IPS-NIHi7 (cell line): ENCODE data around the gene MBP.
A peak's percentile ranks its signal among the peaks of the same experiment; 100 is the strongest.

ENCODE experiments used
- DNase-seq: peaks from one replicate; pipeline ENCODE4 v3.0.0; 2012; ENCODE audit warnings: mixed read lengths; ENCODE audit errors: extremely low spot score

Gene MBP

DNA sequence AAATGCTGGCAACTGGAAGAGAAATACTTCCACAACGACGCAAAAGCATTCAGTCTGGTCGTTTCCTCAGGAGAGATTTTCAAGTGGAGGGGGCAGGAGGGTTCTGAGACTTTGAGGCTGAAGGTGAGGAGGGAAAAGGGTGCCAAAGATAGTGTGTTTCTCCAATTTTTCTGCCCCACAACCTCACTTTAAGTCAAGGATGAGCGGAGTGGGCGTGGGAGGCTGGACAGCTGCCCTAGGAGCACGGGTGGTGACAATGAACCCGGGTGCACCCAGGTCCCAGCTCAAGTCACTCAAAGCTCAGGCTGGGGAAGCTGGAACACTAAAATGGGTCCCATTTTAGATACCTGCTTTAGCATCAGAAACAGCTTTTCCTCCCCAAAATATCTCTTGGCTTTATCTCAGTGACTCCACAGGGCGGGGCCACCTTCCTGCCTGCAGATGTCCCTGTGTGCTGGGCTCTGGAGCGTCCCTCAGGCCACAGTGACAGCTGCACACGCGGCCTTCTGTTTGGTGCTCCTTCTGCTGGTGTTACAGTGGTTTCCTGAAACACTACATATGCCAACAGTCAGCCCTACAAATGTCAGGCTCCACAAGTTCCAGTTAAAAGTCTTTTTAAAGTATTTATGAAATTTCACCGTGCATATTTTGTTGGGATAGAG lies 1.4 kb upstream of the MBP start:
- no peak for DNase-seq

DNA sequence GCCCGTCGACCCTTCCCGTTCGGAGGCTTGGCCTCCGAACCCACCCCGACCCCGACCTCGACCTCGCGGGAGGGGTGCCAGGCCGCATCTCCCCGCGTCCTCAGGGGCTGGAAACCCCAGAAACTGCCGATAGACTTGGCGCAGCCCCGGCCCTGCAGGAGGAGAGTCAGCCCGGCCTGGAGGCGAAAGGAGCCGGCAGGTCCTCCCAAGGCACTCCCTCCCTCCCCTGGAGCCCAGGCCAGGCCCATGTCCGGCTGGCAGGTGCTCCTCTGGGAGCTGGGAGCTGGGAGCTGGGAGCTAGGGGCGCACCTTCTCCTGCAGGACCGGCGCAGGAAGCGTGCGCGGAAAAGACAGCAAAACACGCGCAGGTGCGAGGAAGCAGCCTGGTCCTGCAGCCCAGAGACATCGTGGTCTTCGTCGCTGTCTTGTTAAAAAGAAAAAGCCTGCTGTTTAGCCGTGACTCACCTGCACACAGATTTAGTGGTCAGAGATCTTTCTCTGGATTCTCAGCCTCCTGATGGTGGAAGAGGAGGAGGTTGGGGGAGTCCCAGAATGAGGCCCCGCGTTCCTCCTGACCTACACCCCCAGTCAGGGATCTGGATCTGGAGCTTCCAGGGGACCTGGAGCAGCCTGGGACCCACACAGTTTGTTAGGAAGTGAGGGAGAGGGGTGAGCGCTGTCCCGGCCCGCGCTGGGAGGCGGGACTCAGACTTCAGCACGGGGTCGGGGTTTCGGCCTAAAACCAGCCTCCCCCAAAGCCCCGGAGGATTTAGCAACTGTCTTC lies 660 bp upstream of the MBP start:
- peak; percentile 59 for DNase-seq

DNA sequence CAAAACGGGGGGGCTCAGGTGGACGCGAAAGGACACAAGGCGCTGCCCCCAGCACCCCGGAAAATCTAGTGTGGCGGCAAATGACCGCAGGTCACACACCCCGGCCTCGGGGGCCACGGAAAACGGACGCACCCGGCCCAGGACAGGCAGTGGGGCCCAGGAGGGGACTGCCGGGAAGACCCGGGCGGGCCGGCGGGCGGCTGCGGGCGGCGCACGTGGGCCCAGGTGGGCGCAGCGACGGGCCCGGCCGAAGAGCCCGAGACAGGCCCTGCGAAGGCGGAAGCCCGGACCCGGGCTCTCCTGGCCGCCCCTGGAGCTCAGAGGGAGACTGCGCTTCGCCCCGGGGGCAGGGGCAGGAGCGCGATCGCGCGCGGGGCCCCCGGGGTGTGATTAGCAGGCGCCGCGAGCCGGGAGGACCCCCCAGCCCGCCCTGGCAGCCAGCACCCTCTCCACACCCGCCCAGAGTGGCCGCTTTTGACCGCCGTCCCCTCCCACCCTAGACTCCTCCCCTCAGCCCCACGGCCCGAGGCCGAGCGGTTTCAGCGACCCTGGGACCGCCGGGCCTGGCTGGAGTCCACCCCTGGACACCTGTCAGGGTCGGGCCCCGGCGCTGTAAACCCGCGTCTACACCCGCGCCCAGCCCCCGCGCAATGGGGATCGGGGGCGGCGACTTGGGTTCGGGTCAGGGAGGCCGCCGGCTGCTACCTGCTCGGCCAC lies 773 bp downstream of the MBP start:
- no peak for DNase-seq

DNA sequence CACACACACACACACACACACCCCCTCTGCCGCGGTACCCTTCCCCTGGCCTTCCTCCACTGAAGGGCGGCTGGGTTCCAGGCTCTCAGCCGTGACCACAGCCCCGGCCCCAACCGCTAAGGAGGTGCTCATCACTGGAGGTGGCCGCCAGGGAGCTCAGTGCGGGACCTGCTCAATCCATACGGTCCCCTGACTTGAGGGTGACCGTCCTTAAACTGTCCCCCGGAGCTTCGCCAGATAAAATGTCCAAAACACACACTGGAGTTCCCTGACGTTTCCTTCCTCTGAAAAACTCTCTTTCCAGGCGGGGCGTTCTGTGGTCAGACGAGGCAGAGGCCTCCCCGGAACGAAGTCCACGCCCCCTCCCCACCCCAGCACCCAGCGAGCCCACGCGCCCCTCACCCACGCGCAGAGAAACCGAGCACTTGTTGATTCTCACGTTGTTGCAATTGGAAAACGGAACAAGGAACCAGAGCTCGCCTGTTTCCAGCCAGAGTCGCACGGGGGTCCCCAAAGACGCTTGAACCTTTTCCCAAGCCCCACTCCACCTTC lies 1.4 kb downstream of the MBP start:
- no peak for DNase-seq

DNA sequence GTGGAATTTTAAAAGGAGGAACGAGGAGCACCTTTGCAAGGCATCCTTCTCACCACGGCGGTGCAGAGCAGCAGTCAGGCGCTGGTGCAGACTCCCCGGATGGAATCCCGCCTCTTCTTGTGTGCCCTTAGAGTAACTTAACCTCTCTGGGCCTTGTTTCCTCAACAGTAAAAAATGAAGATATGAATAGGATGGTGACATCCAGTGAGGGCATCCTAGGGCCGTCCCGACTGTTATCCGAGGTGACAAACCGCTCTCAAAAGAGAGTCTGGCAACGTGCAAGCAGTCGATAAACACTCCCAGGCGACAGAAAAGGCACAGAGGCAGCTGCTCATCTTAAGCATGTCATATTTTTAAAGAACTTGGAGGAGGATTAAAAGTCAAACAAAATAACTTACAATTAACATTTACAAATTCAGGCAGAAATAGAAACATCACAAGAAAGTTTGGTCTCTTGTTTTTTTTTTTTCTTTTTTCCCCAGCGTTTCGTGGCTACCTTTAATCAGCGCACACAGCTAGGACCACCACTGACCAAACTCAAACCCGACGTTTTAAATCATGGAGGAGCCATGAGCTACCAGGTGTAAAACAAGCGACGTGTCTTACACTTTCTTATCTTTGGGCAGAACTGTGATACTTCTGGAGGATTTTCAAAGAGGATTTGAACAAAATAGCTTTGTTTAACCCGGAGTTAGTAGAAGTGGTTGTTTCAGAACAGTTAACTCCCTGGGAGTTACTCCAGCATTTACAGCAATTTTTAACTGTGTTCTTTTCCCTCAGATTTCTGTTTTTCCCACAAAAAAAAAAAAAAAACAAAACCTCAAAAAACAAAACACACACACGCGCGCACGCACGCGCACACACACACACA lies 2.1 kb downstream of the MBP start:
- no peak for DNase-seq

DNA sequence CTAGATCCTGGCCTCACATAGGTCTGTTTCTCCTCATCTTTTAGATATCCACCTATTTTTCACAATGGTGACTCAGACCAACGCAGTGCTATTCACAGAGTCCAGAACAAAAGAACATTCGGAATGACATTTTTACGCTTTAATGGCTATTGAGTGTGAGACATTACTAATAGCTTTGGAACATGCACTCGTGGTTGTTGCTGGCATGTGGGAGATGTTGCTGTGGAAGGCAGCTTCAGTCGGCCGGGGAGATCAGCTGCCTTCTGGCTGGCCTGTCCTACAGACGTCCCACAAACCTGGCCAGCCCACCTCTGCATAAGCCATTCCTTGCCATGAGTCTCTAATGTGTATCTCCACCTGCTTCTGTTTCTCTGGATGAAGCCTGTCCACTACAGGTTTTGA lies 3.4 kb downstream of the MBP start:
- no peak for DNase-seq

DNA sequence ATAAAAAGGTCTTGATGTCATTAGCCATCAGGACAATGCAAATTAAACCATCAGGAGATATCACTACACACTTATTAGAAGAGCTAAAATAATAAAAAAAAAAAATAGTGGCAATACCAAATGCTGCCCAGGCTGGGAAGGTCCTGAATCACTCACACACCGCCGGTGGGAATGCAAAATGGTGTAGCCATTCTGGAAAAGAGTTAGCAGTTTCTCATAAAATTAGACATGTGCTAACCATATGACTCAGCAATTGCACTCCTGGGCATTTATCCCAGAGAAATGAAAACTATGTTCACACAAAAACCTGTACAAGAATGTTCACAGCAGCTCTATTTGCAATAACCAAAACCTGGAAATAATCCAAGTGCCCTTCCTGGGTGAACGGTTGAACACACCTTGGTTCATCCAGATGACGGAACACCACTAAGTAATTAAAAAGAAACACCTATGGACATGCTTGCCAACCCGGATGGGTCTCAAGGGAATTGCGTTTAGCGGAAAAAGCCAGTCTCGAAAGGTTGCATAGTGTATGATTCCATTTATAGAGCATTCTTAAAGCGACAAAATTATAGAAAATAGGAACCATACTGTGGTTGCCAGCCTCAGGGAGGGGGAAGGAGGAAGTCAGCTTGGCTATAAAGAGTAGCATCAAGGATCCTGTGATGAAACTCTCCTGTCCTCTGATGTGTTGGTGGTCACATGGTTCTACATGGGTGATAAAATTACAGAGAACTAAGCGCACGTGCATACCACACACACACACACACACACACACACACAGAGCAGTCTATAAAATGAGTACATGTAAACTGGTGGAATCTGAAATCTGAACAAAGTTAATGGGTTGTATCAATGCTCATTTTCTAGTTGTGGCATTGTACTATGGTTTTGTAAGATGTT lies 4.6 kb downstream of the MBP start:
- no peak for DNase-seq

DNA sequence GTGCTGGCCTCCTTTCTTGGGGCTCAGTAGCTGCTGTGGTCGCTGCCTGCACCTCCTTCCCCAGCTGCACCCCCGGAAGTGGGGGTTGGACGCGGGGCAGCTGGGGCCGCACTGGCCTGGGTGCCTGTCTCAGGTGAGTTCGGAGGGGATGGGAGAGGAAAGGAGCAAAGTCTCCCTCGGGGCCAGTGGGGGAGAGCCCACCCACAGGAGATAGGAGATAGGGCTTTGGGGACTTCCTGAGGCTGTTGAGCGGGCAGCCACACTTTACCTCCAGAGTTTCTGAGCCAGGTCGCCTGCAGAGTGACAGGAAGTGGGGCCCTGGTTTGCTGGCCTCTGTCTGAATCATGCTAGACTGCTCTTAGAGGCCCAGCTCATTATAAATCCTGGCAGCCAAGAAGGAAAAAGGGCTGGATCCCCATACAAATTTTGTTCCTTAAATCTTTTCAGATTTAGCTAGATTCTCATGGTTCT lies 8.1 kb downstream of the MBP start:
- DNase-seq, result no peak

DNA sequence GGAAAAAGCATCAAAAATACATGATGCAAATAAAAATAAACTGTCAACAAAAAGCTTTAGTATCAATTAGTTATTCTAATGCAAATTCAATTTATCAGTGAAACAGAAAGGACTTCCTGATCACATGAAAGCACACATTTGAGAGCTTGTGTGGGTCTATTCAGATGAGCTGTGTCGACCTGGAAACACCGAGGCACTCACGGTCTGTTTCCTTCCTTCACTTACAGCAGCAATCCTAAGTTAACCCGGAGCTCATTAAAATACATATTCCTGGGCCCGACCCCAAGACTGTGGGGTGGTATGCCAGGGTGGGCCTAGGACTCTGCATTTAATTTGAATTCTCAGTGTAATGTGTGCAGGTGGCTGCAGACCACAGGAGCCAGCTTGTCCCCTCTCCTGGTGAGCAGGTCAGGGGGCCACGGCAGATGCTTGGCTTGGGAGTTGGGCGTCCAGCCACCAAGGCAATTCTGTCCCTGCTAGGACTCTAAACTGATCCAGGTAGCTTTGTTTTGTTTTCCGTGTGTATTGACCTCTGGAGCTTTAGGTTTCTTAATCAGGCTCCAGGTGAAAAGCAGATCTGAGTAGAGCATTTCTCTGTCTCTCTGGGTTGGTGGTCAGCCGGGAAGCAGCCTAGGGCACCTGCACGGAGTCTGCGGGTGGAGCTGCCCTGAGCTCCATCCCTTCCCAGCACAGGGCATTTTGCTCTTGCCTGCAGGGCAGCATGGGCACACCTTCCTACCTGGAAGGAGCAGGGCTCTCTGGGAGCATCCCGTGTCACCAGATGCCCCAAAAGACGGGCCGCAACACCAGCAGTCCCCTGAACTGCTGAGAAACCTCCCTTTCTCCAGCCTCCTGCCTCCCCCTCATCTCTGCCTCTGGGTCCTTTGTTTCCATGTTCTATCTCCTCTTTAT lies 9.0 kb downstream of the MBP start:
- no peak for DNase-seq

DNA sequence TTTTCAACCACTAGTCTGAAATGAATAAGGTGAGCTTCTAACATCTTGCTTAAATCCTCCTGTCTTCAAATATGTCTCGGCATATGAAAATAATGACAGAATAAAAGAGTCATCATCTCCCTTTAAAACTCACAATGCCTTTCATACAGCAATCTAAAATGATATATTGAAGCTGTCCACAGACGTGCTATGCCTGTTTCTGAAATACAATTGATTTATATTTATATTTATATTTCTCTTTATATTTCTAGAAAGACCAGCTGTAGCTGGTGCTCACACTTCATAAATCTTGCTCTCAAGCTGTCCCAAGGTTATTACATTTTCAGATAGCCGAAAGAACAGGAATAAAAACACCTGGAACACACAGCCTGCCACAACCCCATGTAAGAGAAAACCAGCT lies 11.1 kb downstream of the MBP start:
- DNase-seq, result no peak

DNA sequence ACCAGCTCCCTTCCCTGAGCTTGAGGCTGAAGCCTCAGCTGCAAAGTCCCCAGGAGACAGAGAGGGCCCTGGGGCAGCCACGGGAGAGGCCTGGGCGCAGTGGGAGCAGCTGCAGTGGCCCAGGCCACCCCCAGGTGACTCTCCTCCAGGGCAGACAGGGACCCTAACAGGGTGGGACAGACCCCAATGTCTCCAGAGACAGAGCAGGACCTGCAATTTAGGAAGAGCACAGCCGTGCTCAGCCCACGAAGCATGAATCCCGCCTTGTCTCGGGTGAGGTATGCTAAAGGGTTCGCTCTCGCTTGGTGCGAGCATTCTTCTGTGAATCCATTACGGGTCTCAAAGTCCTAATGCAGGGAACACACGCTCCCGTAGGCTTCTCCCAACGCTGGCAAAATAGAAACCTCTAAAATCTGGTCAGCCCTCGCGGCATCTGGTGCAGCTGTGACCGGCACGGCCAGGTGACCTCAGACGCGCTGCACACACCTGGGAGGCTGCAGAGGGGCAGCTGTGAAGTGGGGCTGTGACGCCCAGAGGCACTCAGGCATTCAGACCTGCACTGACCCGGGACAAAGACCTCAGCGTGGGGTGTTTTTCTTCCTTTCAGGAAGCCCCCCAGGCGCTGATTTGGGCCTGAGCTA lies 12.6 kb downstream of the MBP start:
- DNase-seq, result no peak

DNA sequence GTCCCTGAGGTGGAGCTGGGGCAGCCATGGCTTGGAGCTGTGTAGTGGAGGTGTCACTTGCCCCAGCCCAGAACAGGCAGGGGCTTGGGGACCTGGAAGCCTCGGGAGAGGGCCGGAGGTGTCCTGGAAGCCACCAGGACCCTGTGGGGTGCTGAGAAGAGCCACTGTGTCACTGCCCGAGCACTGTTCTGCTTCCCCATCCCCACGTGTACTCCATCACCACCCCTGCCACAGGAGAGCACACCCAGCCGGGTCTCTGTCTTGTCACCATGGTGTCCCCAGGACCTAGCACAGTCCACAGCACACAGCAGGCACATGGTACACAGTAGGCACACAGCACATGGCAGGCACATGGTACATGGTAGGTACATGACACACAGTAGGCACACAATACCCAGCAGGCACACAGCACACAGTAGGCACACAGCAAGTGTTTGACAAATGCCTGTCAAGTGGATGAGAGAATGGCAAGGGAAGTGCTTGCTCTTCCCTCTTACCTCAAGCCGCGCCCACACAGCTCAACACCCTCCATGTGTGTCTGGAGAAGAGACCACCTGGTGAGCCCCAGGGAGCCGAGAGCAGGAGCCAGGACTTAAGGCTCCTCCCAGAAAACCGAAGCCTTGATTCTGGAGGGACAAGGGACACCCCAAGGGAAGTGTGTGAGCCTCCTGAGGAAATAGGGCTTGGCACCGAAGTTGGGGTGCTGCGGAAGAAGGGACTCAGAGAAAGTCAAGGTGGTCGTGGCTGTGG lies 13.3 kb downstream of the MBP start:
- no peak for DNase-seq

DNA sequence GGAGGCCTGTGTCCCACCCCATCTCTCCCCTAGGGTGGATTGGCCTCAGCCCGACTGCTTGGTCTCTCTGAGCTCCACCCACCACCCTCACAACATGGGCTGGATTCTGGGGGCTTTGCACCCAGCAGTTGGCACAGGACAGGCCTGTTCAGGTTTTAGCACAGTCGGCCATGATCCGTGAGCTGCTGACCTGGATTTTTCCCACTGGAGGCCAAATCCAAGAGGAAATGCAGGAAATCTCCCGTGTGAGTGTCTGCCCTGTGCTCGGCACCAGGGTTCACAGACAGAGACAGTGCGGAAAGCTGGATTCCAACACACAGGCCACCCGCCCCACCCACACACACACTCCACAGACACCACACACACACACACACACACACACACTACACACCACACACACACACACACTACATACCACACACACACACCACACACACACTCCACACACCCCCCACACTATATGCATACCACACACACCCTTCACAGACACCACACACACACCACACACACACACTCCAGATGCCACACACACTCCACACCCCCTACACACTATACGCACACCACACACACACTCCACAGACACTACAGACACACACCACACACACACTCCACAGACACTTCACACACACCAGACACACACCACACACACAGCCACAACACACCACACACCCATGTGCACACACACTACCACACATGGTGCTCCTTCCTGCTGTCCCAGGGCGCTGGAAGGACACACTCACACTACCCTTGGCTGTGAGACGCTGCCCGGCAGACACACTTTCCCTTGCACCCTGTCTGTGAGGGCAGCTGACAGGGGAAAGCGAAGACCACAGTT lies 14.1 kb downstream of the MBP start:
- no peak for DNase-seq

DNA sequence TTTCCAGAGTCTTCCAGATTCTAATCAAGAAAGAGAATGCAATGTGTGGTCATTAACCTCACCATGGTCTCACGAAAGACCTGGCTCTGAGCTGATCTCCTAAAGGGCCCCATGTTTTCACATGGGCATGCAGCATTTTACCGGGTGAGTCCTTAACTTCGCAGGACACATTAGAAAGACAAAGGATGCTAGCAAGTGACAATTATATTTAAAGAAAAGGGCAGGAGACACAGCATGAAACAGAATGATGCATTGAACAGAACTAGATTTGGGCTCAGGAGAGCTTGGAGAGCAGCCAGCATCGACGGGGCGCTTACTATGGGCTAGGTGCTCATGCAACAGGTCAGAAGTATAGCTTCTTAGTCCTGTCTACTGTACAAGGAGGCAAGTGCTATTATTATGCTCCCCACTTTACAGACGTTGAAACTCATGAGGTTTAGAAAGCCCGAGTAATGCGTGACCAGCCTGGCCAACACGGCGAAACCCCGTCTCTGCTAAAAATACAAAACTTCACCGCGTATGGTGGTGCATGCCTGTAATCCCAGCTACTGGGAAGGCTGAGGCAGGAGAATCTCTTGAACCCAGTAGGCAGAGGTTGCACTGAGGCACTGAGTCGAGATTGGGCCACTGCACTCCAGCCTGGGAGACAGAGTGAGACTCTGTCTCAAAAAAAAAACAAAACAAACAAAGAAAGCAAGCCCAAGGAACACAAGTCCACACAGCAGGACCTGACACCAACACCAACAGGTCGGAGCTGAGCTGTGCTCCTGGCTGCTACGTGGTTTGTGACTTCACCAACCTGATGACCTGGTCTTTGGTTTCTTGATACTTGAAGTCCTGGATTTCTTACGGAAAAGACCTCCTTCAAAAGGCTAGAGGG lies 16.1 kb downstream of the MBP start:
- no peak for DNase-seq

DNA sequence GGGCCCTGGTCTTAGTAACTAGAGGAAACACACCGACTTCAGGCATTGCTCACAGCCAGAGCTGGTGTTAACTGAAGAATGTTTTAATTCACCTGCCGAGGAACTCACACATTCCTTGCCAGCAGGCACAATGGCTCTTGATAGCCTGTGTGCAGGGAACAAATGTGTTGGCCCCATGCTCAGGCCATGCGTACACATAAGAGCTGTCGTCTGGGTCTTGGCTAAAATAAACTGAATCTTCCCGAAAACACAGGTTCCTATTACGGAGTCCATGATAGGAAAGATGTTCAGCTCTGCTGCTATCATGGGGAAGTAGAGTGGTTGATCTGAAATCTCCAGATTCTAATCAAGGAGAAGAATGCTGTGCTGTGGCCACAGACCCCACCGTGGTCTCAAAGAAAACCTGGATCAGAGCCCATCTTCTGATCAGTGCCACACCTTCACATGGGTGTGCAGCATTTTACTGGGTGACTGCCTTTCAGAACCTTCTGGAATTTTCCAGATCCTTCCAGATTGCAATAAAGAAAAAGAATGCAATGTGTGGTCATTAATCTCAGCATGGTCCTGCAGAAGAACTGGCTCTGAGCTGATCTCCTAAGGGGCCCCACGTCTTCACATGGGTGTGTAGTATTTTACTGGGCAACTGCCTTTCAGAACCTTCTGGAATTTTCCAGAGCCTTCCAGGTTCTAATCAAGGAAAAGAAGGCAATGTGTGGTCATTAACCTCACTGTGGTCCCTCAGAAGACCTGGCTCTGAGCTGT lies 17.2 kb downstream of the MBP start:
- DNase-seq, result no peak
